Endodermal cell (in vitro differentiated cells): ENCODE measurements around the gene GLIS1. TPM values are rescaled to one million over a fixed set of nuclear protein-coding genes. Genes with fewer than 3 reads are reported as not detected.

Experiments used
- DNase-seq: peaks from one replicate; pipeline ENCODE4 v3.0.0-alpha.2; 2017
- H3K27ac ChIP-seq: 2 replicates; pipeline ENCODE4 v1.5.1; 2013; ENCODE audit warnings: mild to moderate bottlenecking, low read depth, low read length, moderate library complexity
- H3K27me3 ChIP-seq: 2 replicates; pipeline ENCODE4 v1.6.1; 2013; ENCODE audit warnings: mild to moderate bottlenecking, low read length, moderate library complexity; ENCODE audit not compliant: insufficient read depth, control insufficient read depth, poor library complexity, severe bottlenecking
- H3K36me3 ChIP-seq: 2 replicates; pipeline ENCODE4 v1.7.0; 2013; ENCODE audit warnings: mild to moderate bottlenecking, low read length, moderate library complexity; ENCODE audit not compliant: control insufficient read depth, insufficient read depth
- H3K4me1 ChIP-seq: one replicate; pipeline ENCODE4 v1.7.0; 2013; ENCODE audit warnings: low read length; ENCODE audit not compliant: control insufficient read depth, insufficient read depth
- H3K4me3 ChIP-seq: 2 replicates; pipeline ENCODE4 v1.5.1; 2013; ENCODE audit warnings: mild to moderate bottlenecking, low read length, moderate library complexity
- H3K9ac ChIP-seq: 2 replicates; pipeline ENCODE4 v1.6.1; 2013; ENCODE audit warnings: mild to moderate bottlenecking, low read length, moderate library complexity; ENCODE audit not compliant: poor library complexity, severe bottlenecking; ENCODE audit errors: extremely low read depth
- H3K9me3 ChIP-seq: 2 replicates; pipeline ENCODE4 v1.6.1; 2013; ENCODE audit warnings: mild to moderate bottlenecking, low read length, moderate library complexity; ENCODE audit not compliant: control insufficient read depth
- H3K27ac Mint-ChIP-seq: 2 replicates; pipeline ENCODE4 v1.8.0; 2020; ENCODE audit warnings: mixed read lengths
- H3K27me3 Mint-ChIP-seq: 2 replicates; pipeline ENCODE4 v1.8.0; 2021; ENCODE audit warnings: mild to moderate bottlenecking, mixed read lengths; ENCODE audit not compliant: insufficient read depth
- H3K36me3 Mint-ChIP-seq: 2 replicates; pipeline ENCODE4 v1.8.0; 2020; ENCODE audit warnings: low read depth, mixed read lengths
- H3K4me1 Mint-ChIP-seq: 2 replicates; pipeline ENCODE4 v1.8.0; 2020; ENCODE audit warnings: mixed read lengths
- H3K4me3 Mint-ChIP-seq: 2 replicates; pipeline ENCODE4 v1.8.0; 2020; ENCODE audit warnings: mild to moderate bottlenecking, moderate library complexity, mixed read lengths
- H3K9me3 Mint-ChIP-seq: 2 replicates; pipeline ENCODE4 v1.8.0; 2020; ENCODE audit warnings: mild to moderate bottlenecking, mixed read lengths
- WGBS, 2 experiments: methylation state at CpG; one replicate each; pipeline versions ENCODE4 v1.1.5 to v1.1.7; 2013; ENCODE audit warnings: missing lambda C conversion rate in 2 of 2, mixed read lengths in 1 of 2; ENCODE audit not compliant: insufficient coverage in 1 of 2, insufficient read length in 1 of 2; 5-methylcytosine and 5-hydroxymethylcytosine counted together
- total RNA-seq, 2 donors: library from RNA; stranded (reverse); fragmentation: NEBNext Ultra II Directional in 1 of 2; extraction: Animal tissue kit (Norgen Biotek cat#: 25700) in 1 of 2; gene quantifications; 2 replicates in 1 of 2; 3 replicates in 1 of 2; pipeline ENCODE4 v1.2.1, GENCODE V29; 2021
- TF ChIP-seq, protein P1 (sequence below): fragments of 200-600 bp; sonication (generic); conservative IDR thresholded peaks from 2 replicates; pipeline ENCODE4 v1.5.0; 2021; ENCODE audit warnings: antibody characterized with exemption, mild to moderate bottlenecking

The GLIS1 gene
- total RNA-seq, 2 donors from 2014 or later: 2.1 to 3.9 TPM

DNA sequence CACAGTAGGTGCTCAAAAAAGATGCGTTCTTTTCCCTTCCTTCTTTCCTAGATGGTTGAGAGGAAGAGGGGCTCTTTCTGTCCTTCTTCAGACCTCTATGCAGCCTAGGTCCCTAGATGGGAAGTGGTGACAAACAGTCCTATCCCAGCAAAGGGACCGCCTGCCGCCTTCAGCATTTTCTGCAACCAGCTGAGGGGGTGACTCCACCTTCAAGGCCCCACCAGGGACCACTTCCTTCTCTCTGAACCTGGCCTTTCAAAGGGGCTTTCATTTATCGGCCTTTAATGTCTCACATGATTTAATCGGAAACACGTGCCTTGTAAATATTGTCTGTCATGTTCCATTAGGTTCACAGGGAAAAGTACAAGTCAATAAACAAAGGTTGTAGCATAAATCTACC lies 32.6 kb downstream of the GLIS1 start:
- 69 to 70% methylated on average over 5 to 6 of the region's 6 CpGs for WGBS, 2 experiments
- no peaks in the 10 kb centered on the region for H3K9me3 ChIP-seq
- Mint-ChIP-seq H3K4me1 (peaks cover 35% of the 10 kb centered on the region), H3K36me3 (no peaks in the 10 kb centered on the region), H3K9me3 (no peaks in the 10 kb centered on the region), H3K27ac (no peak overlapping the region), H3K4me3 (no peak overlapping the region), H3K27me3 (no peaks in the 10 kb centered on the region)
- no peak overlapping the region for H3K9ac ChIP-seq
- no peak overlapping the region for H3K27ac ChIP-seq
- no peak overlapping the region for H3K4me3 ChIP-seq
- H3K27me3 ChIP-seq: no peaks in the 10 kb centered on the region
- H3K36me3 ChIP-seq: no peaks in the 10 kb centered on the region
- TF ChIP-seq, protein P1, sequence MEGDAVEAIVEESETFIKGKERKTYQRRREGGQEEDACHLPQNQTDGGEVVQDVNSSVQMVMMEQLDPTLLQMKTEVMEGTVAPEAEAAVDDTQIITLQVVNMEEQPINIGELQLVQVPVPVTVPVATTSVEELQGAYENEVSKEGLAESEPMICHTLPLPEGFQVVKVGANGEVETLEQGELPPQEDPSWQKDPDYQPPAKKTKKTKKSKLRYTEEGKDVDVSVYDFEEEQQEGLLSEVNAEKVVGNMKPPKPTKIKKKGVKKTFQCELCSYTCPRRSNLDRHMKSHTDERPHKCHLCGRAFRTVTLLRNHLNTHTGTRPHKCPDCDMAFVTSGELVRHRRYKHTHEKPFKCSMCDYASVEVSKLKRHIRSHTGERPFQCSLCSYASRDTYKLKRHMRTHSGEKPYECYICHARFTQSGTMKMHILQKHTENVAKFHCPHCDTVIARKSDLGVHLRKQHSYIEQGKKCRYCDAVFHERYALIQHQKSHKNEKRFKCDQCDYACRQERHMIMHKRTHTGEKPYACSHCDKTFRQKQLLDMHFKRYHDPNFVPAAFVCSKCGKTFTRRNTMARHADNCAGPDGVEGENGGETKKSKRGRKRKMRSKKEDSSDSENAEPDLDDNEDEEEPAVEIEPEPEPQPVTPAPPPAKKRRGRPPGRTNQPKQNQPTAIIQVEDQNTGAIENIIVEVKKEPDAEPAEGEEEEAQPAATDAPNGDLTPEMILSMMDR: no peak
- no peaks in the 10 kb centered on the region for H3K4me1 ChIP-seq
- DNase-seq: no peak

DNA sequence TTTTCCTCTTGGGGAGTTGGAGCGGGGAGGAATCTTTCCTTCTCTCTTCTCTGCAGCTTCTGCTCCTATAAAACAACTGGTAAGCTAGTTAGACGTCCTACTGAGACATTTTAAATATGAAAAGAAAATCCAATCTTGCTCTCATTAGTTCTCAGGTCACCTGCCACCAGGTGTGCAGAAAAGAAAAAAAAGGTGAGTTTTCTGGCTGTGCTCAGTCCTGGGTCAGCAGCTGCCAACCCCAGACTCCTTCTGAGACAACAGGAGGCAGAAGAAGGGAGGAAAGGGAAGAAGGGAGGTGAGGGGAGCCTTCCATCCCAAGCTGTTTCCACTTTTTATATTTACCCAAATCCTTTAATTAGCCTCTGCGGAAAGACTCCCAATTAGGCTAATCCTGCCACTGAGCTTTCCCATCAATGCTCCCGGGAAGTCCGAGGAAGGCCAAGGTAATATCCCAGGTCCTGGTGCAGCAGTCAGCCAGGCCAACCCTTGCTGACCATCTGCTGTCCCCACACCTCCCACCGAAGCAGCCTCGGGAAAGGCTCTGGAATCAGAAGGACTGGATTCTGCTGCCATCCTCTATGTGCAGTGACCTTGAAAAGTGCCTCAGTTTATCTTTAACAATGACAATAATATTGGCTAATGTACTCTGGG lies 33.4 kb downstream of the GLIS1 start:
- Histone ChIP-seq H3K4me1 (no peaks in the 10 kb centered on the region), H3K9ac (no peak overlapping the region), H3K27me3 (no peaks in the 10 kb centered on the region), H3K36me3 (no peaks in the 10 kb centered on the region), H3K4me3 (no peak overlapping the region), H3K27ac (no peak overlapping the region), H3K9me3 (no peaks in the 10 kb centered on the region)
- Mint-ChIP-seq H3K4me3 (no peak overlapping the region), H3K27ac (no peak overlapping the region), H3K27me3 (no peaks in the 10 kb centered on the region), H3K9me3 (no peaks in the 10 kb centered on the region), H3K4me1 (peaks cover 30% of the 10 kb centered on the region), H3K36me3 (no peaks in the 10 kb centered on the region)
- DNase-seq: no peak
- TF ChIP-seq, protein P1: no peak
- 55 to 57% methylated on average over 4 to 7 of the region's 7 CpGs for WGBS, 2 experiments

DNA sequence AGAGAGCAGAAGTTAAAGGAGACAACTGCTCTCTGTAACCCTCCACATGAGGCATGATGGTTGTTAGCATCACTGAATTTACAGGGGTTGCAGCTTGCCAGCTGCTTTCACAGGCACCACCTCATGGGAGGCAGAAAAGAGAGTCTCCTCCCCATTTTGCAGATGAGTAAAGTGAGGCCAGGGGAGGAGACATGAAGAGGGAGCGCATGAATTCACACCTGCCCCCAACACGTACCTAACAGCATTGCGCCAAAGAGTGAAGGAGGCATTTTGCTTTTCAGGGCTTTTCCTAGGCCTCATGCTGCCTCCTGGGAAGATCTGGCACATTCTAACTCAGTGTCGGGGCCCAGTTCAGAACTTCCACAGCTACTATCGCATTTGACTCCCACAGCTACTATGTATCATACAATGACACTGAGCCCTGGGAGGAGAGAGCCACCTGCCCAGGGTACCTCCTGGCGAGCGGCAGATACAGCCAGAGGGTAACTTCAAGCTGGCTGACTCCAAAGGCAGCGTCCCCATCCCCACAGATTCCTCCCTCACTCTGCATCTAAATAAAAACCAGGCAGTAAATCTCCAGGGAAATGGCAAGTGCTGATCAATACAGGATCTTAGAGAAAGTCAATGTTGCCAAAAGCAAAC lies 34.0 kb downstream of the GLIS1 start:
- H3K27ac ChIP-seq: no peak overlapping the region
- H3K4me3 Mint-ChIP-seq: no peak overlapping the region
- DNase-seq: peak; percentile 52
- H3K27me3 Mint-ChIP-seq: no peaks in the 10 kb centered on the region
- no peak overlapping the region for H3K4me3 ChIP-seq
- no peak overlapping the region for H3K9ac ChIP-seq
- H3K36me3 ChIP-seq: no peaks in the 10 kb centered on the region
- H3K27ac Mint-ChIP-seq: no peak overlapping the region
- no peaks in the 10 kb centered on the region for H3K36me3 Mint-ChIP-seq
- peaks cover 30% of the 10 kb centered on the region for H3K4me1 Mint-ChIP-seq
- no peaks in the 10 kb centered on the region for H3K9me3 ChIP-seq
- no peaks in the 10 kb centered on the region for H3K4me1 ChIP-seq
- H3K9me3 Mint-ChIP-seq: no peaks in the 10 kb centered on the region
- no peaks in the 10 kb centered on the region for H3K27me3 ChIP-seq
- 69 to 77% methylated on average over 5 to 8 of the region's 8 CpGs for WGBS, 2 experiments
- TF ChIP-seq, protein P1: no peak
